ENCODE data around the gene ASTN2.
"Not testable (repeated sequence)": the region's sequence is repeated elsewhere in the genome, so short reads cannot be mapped to it uniquely, and the experiment has no call there.

The ASTN2 gene

DNA sequence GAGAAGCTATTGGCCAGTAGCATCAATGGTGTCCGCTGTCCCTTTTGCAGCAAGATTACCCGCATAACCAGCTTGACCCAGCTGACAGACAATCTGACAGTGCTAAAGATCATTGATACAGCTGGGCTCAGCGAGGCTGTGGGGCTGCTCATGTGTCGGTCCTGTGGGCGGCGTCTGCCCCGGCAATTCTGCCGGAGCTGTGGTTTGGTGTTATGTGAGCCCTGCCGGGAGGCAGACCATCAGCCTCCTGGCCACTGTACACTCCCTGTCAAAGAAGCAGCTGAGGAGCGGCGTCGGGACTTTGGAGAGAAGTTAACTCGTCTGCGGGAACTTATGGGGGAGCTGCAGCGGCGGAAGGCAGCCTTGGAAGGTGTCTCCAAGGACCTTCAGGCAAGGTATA, 717.0 kb downstream of the ASTN2 start:
- Mint-ChIP-seq H3K4me1 (peaks cover 39% of the 10 kb centered on the region), H3K27me3 (no peaks in the 10 kb centered on the region), H3K36me3 (ENCODE audit: insufficient read depth) (peaks cover 10% of the 10 kb centered on the region), H3K4me3 (no peak overlapping the region), H3K9me3 (no peaks in the 10 kb centered on the region), H3K27ac (ENCODE audit: low read depth) (no peak overlapping the region)
- no peak for ATAC-seq (replicated peaks; ENCODE audit: extremely low read depth, poor library complexity, severe bottlenecking)
- DNase-seq (ENCODE audit: low spot score in 2 of 2): no peak

- H3K27ac Mint-ChIP-seq (ENCODE audit: low read depth): no peak overlapping the region
- ATAC-seq (replicated peaks; ENCODE audit: extremely low read depth, poor library complexity, severe bottlenecking) (no peak), DNase-seq (ENCODE audit: low spot score in 2 of 2) (no peak)
- no peak overlapping the region for H3K4me3 Mint-ChIP-seq
- no peaks in the 10 kb centered on the region for H3K27me3 Mint-ChIP-seq
- peaks cover 10% of the 10 kb centered on the region for H3K36me3 Mint-ChIP-seq (ENCODE audit: insufficient read depth)
- peaks cover 42% of the 10 kb centered on the region for H3K4me1 Mint-ChIP-seq
- H3K9me3 Mint-ChIP-seq: no peaks in the 10 kb centered on the region
Observed at GRCh38 chr9:116697362-116697761, 717.5 kb downstream of the ASTN2 start.

DNA sequence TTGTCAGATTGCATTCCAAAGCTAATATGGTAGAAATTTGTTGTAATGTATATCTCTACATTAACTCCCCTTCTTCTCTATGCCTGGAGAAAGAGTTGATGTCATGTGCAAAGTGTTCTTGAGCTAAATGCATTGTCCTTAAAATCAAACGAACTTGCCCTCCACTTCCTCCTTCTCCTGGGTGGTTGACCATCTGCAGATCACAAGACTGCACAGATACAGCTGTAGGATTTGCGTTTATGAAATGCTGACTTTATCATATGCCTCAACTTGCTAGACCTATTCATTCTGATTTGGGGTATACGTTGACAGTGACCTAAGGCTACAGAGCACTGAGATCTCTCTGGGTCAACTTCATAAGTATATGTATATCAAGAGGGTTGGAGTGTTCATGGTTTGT, 719.4 kb downstream of the ASTN2 start:
- ATAC-seq (replicated peaks; ENCODE audit: extremely low read depth, poor library complexity, severe bottlenecking): no peak
- peaks cover 10% of the 10 kb centered on the region for H3K36me3 Mint-ChIP-seq (ENCODE audit: insufficient read depth)
- no peak overlapping the region for H3K4me3 Mint-ChIP-seq
- H3K4me1 Mint-ChIP-seq: peaks cover 40% of the 10 kb centered on the region
- H3K27ac Mint-ChIP-seq (ENCODE audit: low read depth): no peak overlapping the region
- no peaks in the 10 kb centered on the region for H3K27me3 Mint-ChIP-seq
- H3K9me3 Mint-ChIP-seq: no peaks in the 10 kb centered on the region
- DNase-seq (ENCODE audit: low spot score in 2 of 2): no peak

GRCh38 chr9:116694785-116695291, 720.0 kb downstream of the ASTN2 start:
- ATAC-seq (replicated peaks; ENCODE audit: extremely low read depth, poor library complexity, severe bottlenecking) (no peak), DNase-seq (ENCODE audit: low spot score in 2 of 2) (no peak)
- no peak overlapping the region for H3K4me3 Mint-ChIP-seq
- H3K36me3 Mint-ChIP-seq (ENCODE audit: insufficient read depth): peaks cover 7% of the 10 kb centered on the region
- H3K4me1 Mint-ChIP-seq: peaks cover 38% of the 10 kb centered on the region
- H3K27me3 Mint-ChIP-seq: no peaks in the 10 kb centered on the region
- H3K9me3 Mint-ChIP-seq: no peaks in the 10 kb centered on the region
- H3K27ac Mint-ChIP-seq (ENCODE audit: low read depth): no peak overlapping the region

DNA sequence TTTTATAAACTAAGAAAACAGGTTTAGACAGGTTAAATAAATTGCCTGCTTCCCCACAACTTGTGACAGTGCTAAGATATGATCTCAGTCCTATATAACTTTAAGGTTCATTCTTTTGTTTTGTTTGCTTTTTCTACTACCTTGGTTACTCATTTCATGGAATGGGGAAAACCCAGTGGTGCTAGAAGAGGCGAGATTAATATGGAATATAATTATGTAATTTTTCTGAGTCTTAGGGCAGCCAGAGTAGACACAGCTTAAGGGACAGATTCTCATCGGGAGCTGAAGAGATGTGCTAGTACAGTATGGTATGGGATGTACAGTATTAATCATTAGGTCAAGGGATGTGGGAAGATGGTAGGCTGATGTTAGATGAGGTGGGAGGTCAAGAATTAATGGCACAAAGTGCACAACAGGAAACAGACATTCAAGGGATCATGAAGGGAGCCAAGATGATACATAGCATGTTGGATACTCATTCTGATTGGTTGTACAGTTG, 721.6 kb downstream of the ASTN2 start:
- H3K36me3 Mint-ChIP-seq (ENCODE audit: insufficient read depth): peaks cover 6% of the 10 kb centered on the region
- H3K27me3 Mint-ChIP-seq: no peaks in the 10 kb centered on the region
- ATAC-seq (replicated peaks; ENCODE audit: extremely low read depth, poor library complexity, severe bottlenecking): no peak
- no peak overlapping the region for H3K4me3 Mint-ChIP-seq
- no peaks in the 10 kb centered on the region for H3K9me3 Mint-ChIP-seq
- peaks cover 51% of the 10 kb centered on the region for H3K4me1 Mint-ChIP-seq
- no peak for DNase-seq (ENCODE audit: low spot score in 2 of 2)
- no peak overlapping the region for H3K27ac Mint-ChIP-seq (ENCODE audit: low read depth)

GRCh38 chr9:116692616-116693015, 722.2 kb downstream of the ASTN2 start:
- H3K4me1 Mint-ChIP-seq: peaks cover 58% of the 10 kb centered on the region
- no peak for DNase-seq (ENCODE audit: low spot score in 2 of 2)
- no peak overlapping the region for H3K4me3 Mint-ChIP-seq
- H3K36me3 Mint-ChIP-seq (ENCODE audit: insufficient read depth): peaks cover 2% of the 10 kb centered on the region
- H3K9me3 Mint-ChIP-seq: no peaks in the 10 kb centered on the region
- ATAC-seq (replicated peaks; ENCODE audit: extremely low read depth, poor library complexity, severe bottlenecking): no peak
- no peaks in the 10 kb centered on the region for H3K27me3 Mint-ChIP-seq
- H3K27ac Mint-ChIP-seq (ENCODE audit: low read depth): no peak overlapping the region

DNA sequence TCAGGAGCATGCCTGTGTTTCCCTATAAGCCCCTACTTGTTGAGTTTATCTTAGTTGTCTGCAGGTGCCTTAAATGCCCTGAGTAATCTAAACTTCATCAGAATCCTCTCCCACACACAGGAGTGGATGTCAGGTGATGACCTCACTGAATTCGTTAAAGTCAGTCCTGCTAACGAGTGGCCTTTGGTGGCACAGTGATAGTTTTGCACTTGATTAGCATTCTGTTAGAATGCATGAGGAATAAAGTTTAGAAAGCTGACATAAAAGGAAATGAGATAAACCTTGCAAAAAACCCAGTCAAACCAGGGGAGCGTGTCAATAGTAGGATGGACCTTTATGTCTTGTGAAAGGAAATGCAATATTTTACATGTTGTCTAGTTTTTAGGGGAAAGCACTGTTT, 723.2 kb downstream of the ASTN2 start:
- Mint-ChIP-seq H3K4me1 (peaks cover 66% of the 10 kb centered on the region), H3K4me3 (no peak overlapping the region), H3K27me3 (no peaks in the 10 kb centered on the region), H3K9me3 (no peaks in the 10 kb centered on the region), H3K36me3 (ENCODE audit: insufficient read depth) (peaks cover 5% of the 10 kb centered on the region), H3K27ac (ENCODE audit: low read depth) (no peak overlapping the region)
- no peak for ATAC-seq (replicated peaks; ENCODE audit: extremely low read depth, poor library complexity, severe bottlenecking)
- DNase-seq (ENCODE audit: low spot score in 2 of 2): no peak

GRCh38 chr9:116690805-116691204, 724.1 kb downstream of the ASTN2 start:
- DNase-seq (ENCODE audit: low spot score in 2 of 2); H3K9me3 Mint-ChIP-seq; H3K27ac Mint-ChIP-seq (ENCODE audit: low read depth); H3K4me3 Mint-ChIP-seq; H3K36me3 Mint-ChIP-seq (ENCODE audit: insufficient read depth); ATAC-seq (replicated peaks; ENCODE audit: extremely low read depth, poor library complexity, severe bottlenecking); H3K27me3 Mint-ChIP-seq: not testable (repeated sequence)
- peaks cover 67% of the 10 kb centered on the region for H3K4me1 Mint-ChIP-seq

DNA sequence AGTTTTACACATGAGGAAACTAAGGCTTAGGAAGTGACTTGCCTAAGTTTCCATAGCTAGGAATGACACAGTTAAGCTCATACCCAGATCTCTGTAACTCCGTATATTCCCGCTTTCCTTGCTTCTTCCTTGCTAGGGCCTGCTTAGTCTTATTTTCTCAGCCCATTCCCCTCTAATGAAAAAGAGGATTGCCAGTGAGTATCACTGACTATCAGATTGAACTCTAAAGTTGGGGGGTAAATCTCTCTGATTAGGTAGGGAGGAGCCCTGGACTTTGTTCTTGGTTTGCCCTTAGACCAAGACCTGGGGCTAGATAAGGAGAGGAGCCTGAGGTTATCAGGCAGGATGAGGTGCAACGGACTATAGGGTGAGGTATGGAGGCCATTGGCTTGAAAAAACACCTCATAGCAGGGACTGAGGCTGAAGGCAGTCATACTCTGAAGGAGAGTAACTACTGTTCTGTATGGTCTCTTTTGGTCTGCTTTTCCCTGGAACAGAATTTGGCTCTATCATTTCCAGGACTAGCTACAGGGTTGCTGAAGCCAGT, 725.3 kb downstream of the ASTN2 start:
- peak overlapping the region; percentile 68 for H3K27ac Mint-ChIP-seq (ENCODE audit: low read depth)

DNA sequence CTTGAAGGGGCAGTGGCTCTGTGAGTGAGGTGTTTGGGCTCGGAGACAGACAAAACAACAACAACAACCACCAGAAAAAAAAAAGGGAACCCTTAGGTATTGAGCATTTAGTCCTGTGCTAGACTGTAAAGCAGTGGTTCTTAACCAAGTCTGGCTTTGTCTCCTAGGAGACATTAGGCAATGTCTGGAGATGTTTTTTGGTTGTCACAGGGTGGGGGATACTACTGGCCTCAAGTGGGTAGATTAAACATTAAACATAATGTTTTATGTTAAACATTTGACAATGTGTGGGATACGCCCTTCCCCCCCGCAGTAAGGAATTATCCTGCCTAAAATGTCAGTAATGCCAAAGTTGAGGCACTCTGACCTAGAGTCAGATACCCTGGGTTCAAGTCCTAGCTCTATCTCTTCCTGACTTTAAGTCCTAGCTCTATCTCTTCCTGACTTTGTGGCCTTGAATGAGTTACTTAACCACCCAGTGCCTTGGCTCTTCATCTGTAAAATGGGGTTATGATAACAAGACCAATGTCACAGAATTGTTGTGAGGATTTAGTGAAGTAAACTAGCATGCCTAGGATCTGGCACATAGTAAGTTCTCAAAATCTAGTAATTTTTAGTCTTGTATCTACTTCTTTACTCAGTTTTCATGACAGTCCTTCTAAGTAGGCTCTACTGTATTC, 725.9 kb downstream of the ASTN2 start:
- Mint-ChIP-seq H3K27me3 (no peaks in the 10 kb centered on the region), H3K9me3 (no peaks in the 10 kb centered on the region), H3K36me3 (ENCODE audit: insufficient read depth) (peaks cover 7% of the 10 kb centered on the region), H3K4me3 (peak overlapping the region; percentile 77), H3K27ac (ENCODE audit: low read depth) (peak overlapping the region; percentile 68), H3K4me1 (peaks cover 61% of the 10 kb centered on the region)
- ATAC-seq (replicated peaks; ENCODE audit: extremely low read depth, poor library complexity, severe bottlenecking) (no peak), DNase-seq (ENCODE audit: low spot score in 2 of 2) (no peak)

More for the DNA sequence above, 725.3 kb downstream of the ASTN2 start:
- Mint-ChIP-seq H3K4me1 (peaks cover 61% of the 10 kb centered on the region), H3K9me3 (no peaks in the 10 kb centered on the region), H3K27me3 (no peaks in the 10 kb centered on the region), H3K4me3 (peak overlapping the region; percentile 24), H3K36me3 (ENCODE audit: insufficient read depth) (peaks cover 7% of the 10 kb centered on the region)
- ATAC-seq (replicated peaks; ENCODE audit: extremely low read depth, poor library complexity, severe bottlenecking) (no peak), DNase-seq (ENCODE audit: low spot score in 2 of 2) (no peak)

DNA sequence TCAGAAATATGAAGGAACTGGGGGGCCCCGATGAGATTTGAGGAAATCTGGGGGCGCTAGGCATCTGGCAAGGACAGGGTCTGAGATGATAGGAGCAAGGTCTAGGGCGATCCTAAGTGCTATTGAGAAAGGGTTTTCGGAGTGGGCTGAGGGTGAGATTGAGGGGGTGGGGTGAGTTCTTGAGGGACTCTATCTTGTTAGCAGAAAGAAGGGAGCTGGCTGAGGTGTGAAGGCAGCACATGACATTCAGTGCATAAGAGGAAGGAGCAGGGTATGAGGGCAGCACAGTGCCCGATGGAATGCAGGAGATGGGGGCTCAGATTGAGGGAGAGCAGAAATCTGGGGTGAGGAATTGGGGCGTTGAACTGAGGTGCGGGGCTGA, 727.1 kb downstream of the ASTN2 start:
- Mint-ChIP-seq H3K4me3 (peak overlapping the region; percentile 77), H3K36me3 (ENCODE audit: insufficient read depth) (peaks cover 7% of the 10 kb centered on the region), H3K4me1 (peaks cover 61% of the 10 kb centered on the region), H3K27me3 (no peaks in the 10 kb centered on the region), H3K9me3 (no peaks in the 10 kb centered on the region), H3K27ac (ENCODE audit: low read depth) (peak overlapping the region; percentile 69)
- peak; percentile 1 for ATAC-seq (replicated peaks; ENCODE audit: extremely low read depth, poor library complexity, severe bottlenecking)
- no peak for DNase-seq (ENCODE audit: low spot score in 2 of 2)

GRCh38 chr9:116687074-116687753, 727.6 kb downstream of the ASTN2 start, which contains the start of gene TRIM32:
Gene TRIM32 (plus strand): TSS chr9:116687305. CDS start chr9:116697743, 10,438 bp downstream.
- DNase-seq (ENCODE audit: low spot score in 2 of 2): peak; percentile 87 to 93
- ATAC-seq (replicated peaks; ENCODE audit: extremely low read depth, poor library complexity, severe bottlenecking): peak; percentile 96
- peak within 1 kb of the TSS; percentile 69 for H3K27ac Mint-ChIP-seq (ENCODE audit: low read depth)
- peaks cover 55% of the 10 kb centered on the region for H3K4me1 Mint-ChIP-seq
- H3K9me3 Mint-ChIP-seq: no peaks in the 10 kb centered on the region
- H3K36me3 Mint-ChIP-seq (ENCODE audit: insufficient read depth): peaks cover 7% of the 10 kb centered on the region
- no peaks in the 10 kb centered on the region for H3K27me3 Mint-ChIP-seq
- H3K4me3 Mint-ChIP-seq: peak within 1 kb of the TSS; percentile 77

All from central memory CD8-positive, alpha-beta T cell (primary cell).